ENCODE data around the gene LRRC23.
"Not testable (repeated sequence)": the region's sequence is repeated elsewhere in the genome, so short reads cannot be mapped to it uniquely, and the experiment has no call there.

LRRC23 gene

GRCh38 chr12:6904280-6905276 lies at the start of gene LRRC23:
Gene LRRC23, plus strand, starts transcription at chr12:6904822. Its CDS starts 812 bp downstream, at chr12:6905634.
- peak; percentile 94 for DNase-seq (ENCODE audit: low read depth)

GRCh38 chr12:6855322-6855721 lies 49.3 kb upstream of the LRRC23 start:
- DNase-seq (ENCODE audit: low read depth) = no peak

GRCh38 chr12:6858799-6859198 lies 45.8 kb upstream of the LRRC23 start:
- DNase-seq (ENCODE audit: low read depth) = no peak

GRCh38 chr12:6860116-6860515 lies 44.5 kb upstream of the LRRC23 start:
- no peak for DNase-seq (ENCODE audit: low read depth)

GRCh38 chr12:6860942-6861341 lies 43.7 kb upstream of the LRRC23 start:
- DNase-seq (ENCODE audit: low read depth) = no peak

- no peak for DNase-seq (ENCODE audit: low read depth)
These were observed 43.2 kb upstream of the LRRC23 start for GRCh38 chr12:6861391-6861790.

- DNase-seq (ENCODE audit: low read depth) = no peak
These were observed 41.6 kb upstream of the LRRC23 start for GRCh38 chr12:6863033-6863432.

GRCh38 chr12:6863586-6864321 lies 40.9 kb upstream of the LRRC23 start:
- no peak for DNase-seq (ENCODE audit: low read depth)

- not testable (repeated sequence) for DNase-seq (ENCODE audit: low read depth)
These were observed 39.3 kb upstream of the LRRC23 start for GRCh38 chr12:6865307-6865706.

- no peak for DNase-seq (ENCODE audit: low read depth)
These were observed 38.3 kb upstream of the LRRC23 start for GRCh38 chr12:6866163-6866919.

GRCh38 chr12:6866920-6867412 lies 37.7 kb upstream of the LRRC23 start:
- no peak for DNase-seq (ENCODE audit: low read depth)

GRCh38 chr12:6867413-6868210 lies 37.0 kb upstream of the LRRC23 start, which contains the start of gene TPI1:
Gene TPI1, plus strand, starts transcription at chr12:6867531. Its CDS starts 36 bp downstream, at chr12:6867567.
- DNase-seq (ENCODE audit: low read depth) = peak; percentile 80

GRCh38 chr12:6868211-6869048 lies 36.2 kb upstream of the LRRC23 start:
- DNase-seq (ENCODE audit: low read depth) = no peak

- peak; percentile 61 for DNase-seq (ENCODE audit: low read depth)
These were observed 35.3 kb upstream of the LRRC23 start for GRCh38 chr12:6869049-6870021.

GRCh38 chr12:6870304-6870703 lies 34.3 kb upstream of the LRRC23 start:
- not testable (repeated sequence) for DNase-seq (ENCODE audit: low read depth)

- no peak for DNase-seq (ENCODE audit: low read depth)
These were observed 33.3 kb upstream of the LRRC23 start for GRCh38 chr12:6871052-6871957.

All from iris pigment epithelial cell (primary cell).